Panc1 (cell line): Measurements from ENCODE around the gene ISCA2.

ENCODE experiments used
- POLR2AphosphoS5 ChIP-seq: IDR thresholded peaks from 2 replicates; pipeline ENCODE4 v1.6.1; 2012; ENCODE audit warnings: mild to moderate bottlenecking, low read depth, low read length, moderate library complexity
- TCF7L2 ChIP-seq: IDR thresholded peaks from 2 replicates; pipeline ENCODE4 v1.6.1; 2011; ENCODE audit warnings: mild to moderate bottlenecking, low read depth, low read length, inconsistent platforms
- TF ChIP-seq, protein P1 (sequence below): fragments of 450-650 bp; IDR thresholded peaks from 2 replicates; pipeline ENCODE4 v1.5.1; 2017; ENCODE audit warnings: mild to moderate bottlenecking

GRCh38 chr14:74508292-74508731 is 14.7 kb downstream of the ISCA2 start:
- TF ChIP-seq, protein P1, sequence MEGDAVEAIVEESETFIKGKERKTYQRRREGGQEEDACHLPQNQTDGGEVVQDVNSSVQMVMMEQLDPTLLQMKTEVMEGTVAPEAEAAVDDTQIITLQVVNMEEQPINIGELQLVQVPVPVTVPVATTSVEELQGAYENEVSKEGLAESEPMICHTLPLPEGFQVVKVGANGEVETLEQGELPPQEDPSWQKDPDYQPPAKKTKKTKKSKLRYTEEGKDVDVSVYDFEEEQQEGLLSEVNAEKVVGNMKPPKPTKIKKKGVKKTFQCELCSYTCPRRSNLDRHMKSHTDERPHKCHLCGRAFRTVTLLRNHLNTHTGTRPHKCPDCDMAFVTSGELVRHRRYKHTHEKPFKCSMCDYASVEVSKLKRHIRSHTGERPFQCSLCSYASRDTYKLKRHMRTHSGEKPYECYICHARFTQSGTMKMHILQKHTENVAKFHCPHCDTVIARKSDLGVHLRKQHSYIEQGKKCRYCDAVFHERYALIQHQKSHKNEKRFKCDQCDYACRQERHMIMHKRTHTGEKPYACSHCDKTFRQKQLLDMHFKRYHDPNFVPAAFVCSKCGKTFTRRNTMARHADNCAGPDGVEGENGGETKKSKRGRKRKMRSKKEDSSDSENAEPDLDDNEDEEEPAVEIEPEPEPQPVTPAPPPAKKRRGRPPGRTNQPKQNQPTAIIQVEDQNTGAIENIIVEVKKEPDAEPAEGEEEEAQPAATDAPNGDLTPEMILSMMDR: no peak
- TF ChIP-seq POLR2AphosphoS5: no peak
- TF ChIP-seq TCF7L2: no peak
